NCI-H748 (cell line): ENCODE results near the gene KIF3A.

Source experiments
- DNase-seq: peaks from one replicate; lab custom pipeline; 2025; ENCODE audit not compliant: unreplicated experiment; lab: John Stamatoyannopoulos, UW

Gene KIF3A

DNA sequence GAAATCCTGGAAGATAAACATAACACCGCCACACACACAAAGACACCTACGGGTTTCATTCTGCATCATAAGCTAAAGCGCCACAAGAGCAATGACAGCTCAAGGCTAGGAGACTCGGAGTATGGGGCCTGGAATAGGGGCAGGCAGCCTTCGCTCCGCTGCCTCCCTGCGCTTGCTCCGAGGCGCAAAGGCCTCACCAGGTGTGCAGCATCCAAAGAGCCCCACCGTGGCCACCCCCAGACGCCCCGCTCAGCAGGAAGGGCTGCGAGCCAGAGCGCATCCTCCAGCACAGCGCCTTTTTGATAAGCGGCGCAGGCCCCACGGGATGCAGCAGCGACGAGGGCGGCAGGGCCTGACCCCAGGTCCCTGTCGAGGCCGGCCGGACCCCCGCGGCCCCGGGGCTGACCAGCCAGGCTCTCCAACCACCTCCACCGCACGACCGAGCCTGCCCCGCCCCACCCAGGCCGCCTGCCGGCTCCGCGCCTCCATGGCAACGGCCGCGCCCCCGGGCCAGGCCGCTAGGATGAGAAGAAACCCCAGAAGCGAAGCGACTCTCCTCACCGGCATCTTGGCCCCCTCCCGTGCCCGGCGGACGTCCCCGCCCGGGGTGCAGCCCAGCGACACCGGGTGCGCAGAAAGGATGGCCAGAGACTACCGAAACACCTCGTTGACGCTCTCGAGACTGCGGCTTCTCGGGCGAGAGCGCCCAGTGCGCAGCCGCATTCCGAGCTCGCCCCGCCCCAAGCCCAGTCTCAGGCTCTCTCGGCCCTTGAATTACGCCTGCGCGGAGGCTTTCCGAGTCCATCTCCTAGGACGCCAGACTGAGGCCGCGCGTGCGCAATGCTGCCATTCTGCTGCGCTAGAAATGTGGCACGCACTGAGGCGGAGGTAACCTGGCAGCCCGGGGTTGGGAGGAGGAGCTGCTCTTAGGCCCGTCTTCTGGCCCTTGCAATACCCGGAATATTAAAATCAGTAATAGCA, at the start of gene KIF3A:
Gene KIF3A (minus strand): TSS at position 694 of the 981 bp plus-strand sequence. CDS start 127 bp downstream, at position 567.
- DNase-seq, result peak; percentile 98

DNA sequence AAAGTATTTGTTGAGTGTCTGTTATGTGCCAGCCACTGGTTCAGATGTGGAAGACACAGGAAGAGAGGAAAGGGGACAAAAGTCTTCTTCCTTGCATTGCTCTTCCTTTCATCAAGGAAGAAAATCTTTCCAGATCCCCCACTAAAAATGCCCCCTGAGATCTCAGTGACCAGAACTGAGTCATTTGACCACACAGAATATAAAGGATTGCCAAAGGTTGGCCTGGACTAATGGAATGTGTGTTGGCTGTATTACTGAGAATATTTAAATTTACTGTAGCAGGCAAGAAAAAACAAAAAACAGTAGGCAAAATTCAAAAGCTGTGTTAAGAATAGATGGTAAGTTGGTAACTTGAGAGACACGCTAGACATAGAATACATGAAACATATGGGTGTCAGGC, 49.7 kb upstream of the KIF3A start:
- DNase-seq, result no peak

DNA sequence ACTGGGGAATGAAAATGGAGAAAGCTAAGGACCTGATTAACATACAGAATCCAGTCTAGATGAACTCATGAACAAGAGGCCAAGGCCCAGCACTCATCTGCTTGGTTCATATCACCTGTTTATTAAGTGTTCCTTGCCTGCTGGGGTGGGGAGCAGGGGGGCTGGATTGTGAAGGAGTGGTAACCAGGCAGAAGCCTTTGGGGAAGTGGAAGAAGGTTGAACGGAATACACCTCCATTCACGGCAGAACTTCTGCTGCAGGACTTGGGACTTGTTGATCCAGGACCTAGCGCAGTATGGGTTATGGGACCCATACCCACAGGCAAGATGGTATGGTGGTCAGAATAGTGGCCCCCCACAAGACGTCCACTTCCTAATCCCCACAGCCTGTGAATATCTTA, 48.5 kb upstream of the KIF3A start:
- DNase-seq, result no peak

DNA sequence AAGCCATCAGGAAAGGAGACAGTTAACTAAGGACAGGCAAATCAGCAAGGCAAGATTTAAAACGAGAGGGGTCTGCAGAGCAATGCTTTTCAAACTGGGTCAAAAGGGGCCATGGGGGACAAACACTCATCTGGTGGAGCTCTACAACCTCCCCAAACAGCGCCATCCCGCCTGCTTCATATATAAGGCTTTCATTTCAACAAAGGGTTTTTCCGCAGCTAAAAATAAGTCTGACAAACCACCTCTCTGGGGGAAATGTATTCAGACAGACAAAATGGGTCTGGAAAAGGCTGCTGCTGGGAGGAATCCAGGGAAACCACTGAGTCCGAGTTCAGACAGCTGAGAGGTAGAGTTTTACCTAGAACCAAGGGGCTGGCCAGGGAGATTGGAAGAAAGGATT, 48.0 kb upstream of the KIF3A start:
- no peak for DNase-seq

DNA sequence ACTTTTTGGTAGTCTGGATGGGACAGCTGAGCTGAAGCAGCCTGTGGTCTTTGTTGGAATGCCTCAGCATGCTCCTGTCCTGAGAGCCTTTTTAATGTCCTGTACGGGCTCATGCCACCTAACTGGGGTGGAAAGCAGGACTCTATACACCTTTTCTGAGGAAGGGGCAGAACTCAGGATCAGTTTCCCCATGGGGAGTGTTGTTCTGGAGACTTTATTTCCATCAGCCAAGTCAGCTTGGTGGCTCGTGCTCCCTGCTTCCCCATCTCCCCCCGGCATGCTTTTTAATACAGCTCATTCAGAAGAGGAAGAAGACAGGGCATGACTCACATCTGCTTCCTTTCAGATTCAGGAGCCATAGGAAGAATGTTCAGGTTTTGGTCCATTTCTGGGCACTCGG, 44.8 kb upstream of the KIF3A start:
- DNase-seq, result no peak

DNA sequence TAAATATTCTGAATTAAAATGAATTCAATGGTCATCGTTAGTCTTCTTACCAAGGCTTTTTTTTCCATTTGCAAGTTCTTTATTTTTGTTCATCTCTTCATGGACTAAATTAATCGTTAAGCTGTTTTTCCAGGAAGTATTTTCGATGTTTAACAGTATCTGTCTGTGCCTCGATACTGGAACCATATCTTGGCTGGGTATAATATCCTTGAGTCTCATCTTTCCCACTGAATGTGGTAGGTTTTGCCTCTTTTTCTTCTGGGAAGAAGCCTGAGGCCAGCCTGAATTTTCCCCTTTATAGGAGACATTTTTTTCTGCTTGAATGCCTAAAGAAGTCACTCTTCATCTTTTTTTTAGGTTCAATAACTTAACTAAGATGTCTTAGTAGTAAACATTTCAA, 43.7 kb upstream of the KIF3A start:
- DNase-seq, result no peak

DNA sequence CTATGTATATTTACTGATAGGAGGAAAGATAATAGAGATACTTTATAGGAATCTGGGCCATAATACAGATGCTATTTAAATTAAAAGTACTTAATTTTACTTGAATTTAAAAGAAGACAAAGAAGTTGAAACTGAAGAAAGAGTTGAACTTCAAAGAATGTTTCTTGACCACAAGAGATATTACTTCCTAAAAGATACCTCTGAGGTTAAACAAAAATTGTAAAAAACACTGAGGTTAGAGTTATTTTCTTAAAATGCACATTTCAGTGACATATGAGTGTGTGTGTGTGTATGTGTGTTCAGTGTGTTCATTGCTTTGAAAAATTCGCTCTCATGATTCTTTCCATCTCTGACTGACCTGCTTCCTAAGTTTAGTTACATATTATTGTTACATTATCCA, 43.2 kb upstream of the KIF3A start:
- no peak for DNase-seq

DNA sequence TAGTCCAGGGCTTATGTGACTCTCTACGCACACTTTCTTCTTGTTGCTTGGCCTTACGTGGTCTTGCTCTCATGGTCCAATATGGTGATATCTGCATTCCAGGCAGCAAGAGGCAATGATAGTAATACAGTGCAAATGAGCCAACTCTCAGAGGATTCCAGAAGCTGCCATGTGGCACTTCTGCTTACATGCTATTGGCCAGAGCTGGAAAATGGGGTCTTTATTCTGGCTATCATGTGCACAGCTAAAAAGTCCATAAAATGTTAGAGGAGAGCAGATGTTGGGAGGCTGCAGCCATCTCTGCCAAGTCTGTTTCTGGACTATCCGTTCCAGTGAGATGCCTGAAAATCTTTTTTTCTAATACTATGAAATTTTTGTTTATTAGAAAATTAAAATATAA, 42.6 kb upstream of the KIF3A start:
- no peak for DNase-seq

DNA sequence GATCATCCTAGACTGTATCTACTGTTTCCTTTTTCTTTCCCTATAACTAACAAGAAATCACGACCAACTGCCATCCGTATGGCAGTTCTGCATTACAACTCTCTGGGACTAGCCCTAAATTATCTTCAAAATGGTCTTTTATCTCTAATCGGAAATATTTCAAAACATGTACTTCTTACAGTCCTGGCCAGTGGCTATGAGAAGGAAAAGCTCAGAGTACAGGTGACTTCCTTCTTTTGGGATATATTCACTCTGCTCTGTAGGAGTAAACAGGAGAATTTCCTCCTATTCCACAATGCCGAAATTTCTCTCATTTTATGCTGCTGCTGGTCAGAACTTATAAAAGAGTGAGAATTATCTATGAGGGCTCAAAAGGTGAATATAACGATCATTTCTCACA, 41.5 kb upstream of the KIF3A start:
- DNase-seq, result no peak

DNA sequence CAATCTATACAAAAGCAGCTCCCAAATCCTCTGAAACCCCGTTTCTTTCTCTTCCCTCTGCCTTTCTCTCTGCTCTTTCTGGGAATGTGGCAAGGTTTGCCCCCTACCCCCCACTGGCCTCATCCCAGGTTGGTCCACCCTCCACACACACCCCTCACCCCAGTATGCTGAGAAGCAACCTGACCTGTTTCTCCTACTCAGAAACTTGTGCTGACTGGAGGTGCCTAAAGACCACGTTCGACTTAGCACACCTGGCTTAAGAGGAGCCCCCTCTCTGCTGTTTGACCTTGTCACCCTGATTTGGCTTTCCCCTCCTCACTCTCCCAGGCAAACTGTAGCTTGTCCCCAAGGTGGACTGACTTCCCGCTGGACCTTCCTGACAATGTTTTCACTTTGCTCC, 40.8 kb upstream of the KIF3A start:
- DNase-seq, result no peak

DNA sequence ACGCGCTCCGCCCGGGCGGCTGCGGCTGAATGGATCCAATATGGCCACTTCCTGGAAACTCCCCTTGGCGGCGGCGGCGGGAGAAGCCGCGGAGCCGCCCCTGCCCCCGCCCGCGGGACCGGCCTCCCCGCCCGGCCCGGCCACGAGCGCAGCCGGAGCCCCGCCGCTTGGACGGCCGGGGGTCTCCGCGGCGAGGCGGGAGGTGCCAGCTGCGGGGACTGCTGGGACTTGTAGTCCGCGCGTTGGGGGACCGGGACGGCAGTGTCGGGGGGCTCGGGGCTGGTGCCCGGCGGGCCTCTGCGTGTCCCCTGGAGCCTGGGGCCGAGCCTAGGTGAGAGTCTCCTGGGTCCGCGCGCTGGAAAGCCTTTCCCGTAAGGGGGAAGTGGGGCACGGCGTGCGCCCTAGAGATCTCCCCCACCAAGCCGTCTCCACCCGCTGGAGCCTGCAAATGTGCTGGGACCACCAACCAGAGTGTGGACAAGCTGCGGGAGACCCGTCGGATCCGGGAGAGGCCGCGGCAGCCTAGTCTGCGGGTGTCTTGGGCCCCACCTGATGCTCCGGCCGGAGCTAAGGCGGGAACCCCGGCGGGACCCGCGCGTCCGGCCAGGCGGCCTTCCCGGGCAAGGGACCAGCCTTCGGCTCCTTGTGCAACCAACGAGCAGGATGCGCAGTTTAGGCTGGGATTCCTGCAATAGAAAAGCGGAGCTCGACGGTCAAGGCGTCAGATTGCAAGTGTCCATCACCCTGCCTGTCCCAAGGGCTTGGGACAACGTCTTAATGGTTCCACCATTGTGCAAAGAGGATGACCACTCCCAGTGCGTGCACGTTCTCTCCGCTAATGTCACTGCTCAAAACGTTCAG, 40.1 kb upstream of the KIF3A start, which contains the start of gene SEPTIN8:
Gene SEPTIN8 (minus strand): TSS at position 31 of the 861 bp plus-strand sequence. CDS start 102 bp downstream, outside the sequence.
- DNase-seq, result peak; percentile 66

DNA sequence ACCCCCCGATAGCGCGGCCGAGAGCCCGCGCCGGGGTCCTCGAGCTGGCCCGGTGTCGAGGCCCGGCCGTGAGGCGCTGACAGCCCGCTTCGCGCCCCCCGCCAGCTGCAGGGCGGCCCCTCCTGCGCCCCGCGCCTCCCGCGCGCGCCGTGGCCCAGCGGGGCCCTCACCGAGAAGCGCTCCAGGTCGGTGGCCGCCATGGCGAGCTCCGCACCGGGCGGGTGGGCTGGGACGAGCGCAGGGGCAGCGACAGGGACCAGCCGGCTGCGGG, 39.5 kb upstream of the KIF3A start:
- no peak for DNase-seq

DNA sequence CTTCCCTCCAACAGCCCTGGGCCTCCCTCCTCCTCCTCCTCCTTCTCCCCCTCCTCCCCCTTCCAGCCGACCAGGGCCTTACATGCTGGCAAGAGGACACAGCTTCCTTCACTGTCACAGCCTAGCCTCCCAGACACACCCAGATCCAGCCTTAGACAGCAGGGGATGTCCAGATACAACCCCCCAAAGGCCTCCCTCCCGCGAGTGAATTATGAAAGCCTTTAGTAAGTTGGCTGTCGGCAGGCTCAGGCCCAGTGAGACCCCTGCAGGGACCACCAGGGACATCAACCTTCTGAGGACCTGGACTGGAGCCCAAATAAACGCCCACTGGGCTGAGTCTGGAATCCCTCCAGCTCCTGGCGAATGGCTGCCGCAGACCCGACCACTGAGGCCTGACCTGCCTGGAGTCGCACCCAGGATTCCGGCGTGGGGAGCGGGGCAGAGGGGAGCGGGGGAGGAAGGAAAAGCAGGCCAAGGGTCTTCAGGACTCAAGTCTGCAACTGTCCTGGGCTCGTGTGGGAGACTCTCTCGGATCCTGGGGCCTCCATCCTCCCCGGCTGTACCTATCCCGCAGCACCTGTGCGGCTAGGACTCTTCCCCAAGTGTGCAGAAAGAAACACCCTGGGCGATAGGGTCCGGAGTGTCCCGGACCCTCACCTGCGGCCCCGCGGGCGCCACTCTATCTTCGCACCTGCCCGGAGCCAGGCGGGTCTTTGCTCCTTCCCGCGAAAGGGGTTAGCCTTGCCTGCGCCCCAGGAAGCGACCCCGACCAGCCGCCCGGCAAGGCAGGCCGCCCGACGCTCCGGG, 39.0 kb upstream of the KIF3A start:
- peak; percentile 64 for DNase-seq

DNA sequence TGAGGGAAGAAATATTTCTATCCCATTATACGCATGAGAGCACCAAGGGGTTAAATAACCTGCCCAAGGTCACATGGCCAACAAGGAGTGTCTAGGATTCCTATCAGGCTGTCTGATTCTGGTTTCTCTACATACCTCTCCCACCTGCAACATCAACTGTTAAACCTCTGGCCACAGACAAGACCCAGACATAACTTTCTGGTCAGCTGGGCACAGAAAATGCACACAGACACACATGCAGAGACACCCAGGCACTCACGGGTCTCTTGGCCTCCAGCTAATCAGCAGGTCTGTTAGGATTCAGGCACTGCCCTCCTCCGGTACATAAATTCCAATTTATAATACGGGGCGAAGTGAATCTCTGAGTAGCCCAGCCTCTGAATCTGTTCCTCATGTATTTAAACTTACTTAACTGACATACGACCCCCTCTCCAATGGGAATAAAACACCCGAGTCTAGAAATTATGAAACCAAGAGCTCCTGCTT, 38.2 kb upstream of the KIF3A start:
- DNase-seq, result no peak

DNA sequence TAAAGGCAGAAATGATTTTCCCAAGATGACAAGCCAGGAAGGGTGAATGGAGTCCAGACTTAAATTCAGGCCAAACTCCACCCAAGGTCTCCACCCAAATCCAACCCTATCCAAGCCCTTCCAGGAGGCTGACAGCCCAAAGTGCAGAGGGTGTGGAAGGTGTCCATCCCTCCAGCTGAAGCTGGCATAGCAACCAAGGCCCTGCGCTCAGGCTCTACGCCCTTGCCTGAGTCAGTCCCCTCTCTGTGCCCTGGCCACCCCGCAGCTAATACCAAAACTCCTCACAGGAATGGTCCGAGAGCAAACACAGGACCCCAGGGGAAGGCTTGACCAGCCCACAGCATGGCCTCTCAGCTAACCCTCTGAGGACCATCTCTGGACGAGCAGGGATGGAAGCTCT, 37.5 kb upstream of the KIF3A start:
- DNase-seq, result no peak

DNA sequence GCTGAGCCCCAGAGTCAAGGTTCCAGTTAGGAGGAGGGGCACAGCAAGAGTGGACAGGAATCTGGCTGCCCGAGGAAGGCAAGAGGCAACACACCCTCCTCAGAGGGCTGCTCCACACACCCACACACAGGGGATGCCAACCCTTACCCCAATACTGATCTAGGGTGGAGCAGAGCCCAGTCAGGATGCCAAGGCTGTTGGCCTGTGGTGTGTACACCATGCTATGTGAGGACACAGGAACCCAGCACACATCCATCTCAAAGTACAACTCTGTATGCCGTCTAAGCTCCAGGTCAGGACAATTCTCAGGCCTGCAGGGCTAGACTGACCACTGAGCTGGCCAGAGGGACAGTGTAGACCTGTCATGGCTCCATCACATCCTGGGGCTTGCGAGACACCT, 37.1 kb upstream of the KIF3A start:
- no peak for DNase-seq

DNA sequence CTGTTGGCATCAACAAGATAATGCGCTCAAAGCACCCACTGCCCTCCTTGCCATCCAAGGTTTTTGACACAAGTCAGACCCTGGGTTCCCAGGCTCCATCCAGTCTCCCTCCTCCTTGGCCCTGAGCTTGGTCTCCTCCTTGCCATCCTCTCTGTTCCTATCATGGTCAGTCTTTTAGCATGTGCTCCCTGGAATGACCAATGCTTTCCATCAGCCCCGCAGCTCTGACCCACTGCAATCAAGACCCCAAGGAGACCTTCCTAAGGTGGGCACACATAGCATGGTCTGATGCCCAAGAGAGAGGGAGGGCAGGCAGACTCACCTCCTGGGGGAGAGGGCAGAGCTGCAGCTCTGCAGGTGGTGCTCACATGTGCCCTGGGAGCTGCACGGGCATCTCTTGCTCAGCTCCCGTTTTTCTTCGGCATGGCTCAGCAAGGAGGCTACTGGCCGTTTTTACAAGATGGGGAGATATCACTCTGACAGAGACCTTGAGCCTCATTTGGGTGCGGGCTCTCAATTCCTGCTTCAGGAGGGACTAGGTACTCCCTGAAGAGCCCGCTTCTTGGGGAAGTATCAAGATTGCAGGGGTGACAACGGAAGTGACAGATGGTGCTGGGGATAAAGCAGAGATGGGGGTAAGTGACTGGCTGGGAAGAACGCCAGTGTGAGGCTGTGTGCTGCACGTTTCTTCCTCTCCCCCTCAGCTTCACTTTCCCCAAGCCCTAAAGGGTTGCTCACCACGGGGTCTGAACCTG, 36.4 kb upstream of the KIF3A start:
- DNase-seq, result no peak

DNA sequence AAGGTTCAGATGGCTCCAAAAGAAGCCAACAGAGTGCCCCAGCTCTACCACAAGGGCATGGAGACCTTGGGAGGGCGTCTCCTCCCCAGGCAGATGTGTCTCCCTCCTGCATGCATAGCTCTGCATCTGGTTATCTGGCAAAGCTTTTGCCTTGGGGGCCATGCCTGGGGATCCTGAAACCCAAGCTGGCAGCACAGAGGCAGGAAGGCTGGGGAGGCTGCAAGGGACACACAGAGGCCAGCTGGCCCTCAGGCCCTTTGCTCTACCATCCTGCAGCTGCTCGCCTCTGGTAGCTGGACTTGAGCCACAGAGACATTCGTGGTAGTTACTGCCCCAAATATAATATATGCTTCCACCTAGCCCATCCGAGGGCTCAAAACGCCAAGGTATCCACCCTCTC, 35.8 kb upstream of the KIF3A start:
- DNase-seq, result no peak

DNA sequence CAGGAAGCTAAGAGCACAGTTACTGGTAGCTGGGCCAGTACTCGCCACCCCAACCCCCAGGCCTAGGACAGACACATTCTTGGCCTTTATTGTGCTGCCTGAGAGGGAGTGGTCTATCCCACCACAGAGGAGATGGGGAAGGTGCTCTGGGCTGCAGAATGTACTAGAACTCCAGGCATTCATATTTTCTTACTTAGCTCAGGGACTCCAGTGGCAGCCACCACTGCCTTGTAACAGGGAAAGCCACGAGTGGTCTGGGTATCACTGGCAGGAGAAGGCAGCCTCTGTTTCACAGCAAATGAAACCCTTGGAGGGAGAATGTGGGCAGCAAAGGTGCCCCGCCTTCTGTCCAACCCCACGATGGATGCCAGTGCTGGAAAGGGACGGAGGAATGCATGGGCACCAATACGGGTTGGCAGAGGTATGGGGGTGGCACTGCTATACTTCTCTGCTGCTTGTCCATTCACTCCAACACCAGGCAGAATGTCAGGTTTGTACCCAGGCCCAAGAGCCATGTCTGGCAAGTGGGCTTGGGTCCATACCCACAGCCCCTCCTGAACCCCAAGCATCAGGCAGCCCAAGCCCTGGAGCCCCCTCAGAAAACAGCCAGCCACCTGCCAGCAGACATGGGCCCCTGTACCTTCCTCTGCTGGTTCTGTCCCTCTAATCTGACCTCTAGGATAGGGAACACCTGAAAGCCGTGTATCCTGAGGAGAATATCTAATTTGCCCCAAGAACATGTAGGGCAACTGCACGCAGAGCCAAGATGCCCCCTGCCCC, 35.1 kb upstream of the KIF3A start:
- DNase-seq, result no peak
